Neural progenitor cell (in vitro differentiated cells): ENCODE results near the gene GRB7.

Source experiments
- CTCF ChIP-seq: fragments of 200-600 bp; sonication (generic); IDR thresholded peaks from 2 replicates; pipeline ENCODE4 v1.5.1; 2017; ENCODE audit warnings: antibody characterized with exemption, mild to moderate bottlenecking
- EZH2 ChIP-seq: fragments of 200-600 bp; sonication (generic); IDR thresholded peaks from 2 replicates; pipeline ENCODE4 v1.6.1; 2017; ENCODE audit warnings: antibody characterized with exemption, mild to moderate bottlenecking, moderate library complexity
- EZH2phosphoT487 ChIP-seq: fragments of 200-600 bp; sonication (generic); IDR thresholded peaks from 2 replicates; pipeline ENCODE4 v1.6.1; 2017; ENCODE audit warnings: antibody characterized with exemption

- TF ChIP-seq CTCF (no peak), EZH2phosphoT487 (no peak), EZH2 (no peak)
Observed at GRCh38 chr17:39703913-39704312, 33.8 kb upstream of the GRB7 start.
